HCT116 (cell line): ENCODE data around the gene CNDP2. TPM values are rescaled to one million over a fixed set of nuclear protein-coding genes. Genes with fewer than 3 reads are reported as not detected.

Experiments used
- ATAC-seq: fragments of 200-7000 bp; cut with Tn5 transposase; 2 replicates; pipeline ENCODE4 v1.9.1; 2020; ENCODE audit warnings: mild to moderate bottlenecking, moderate library complexity
- BruUV-seq: library from RNA; stranded (reverse); fragments of 400-500 nt; replicated peaks from 2 replicates; lab custom pipeline; 2021; lab: Mats Ljungman, UMichigan
- CTCF ChIA-PET: fragments of 300-600 bp; sonication (Branson Sonifier 250); formaldehyde crosslinking; loops from one replicate; lab custom pipeline; 2021; ENCODE audit warnings: antibody characterized with exemption; lab: Charles Lee
- POLR2A ChIA-PET: fragments of 300-600, 350-600 bp; sonication (Branson Sonifier 250); formaldehyde crosslinking; loops from one replicate; lab custom pipeline; 2021; ENCODE audit warnings: antibody characterized with exemption; lab: Charles Lee
- RAD21 ChIA-PET, 2 experiments: fragments of 300-600 bp; sonication (Branson Sonifier 250); formaldehyde crosslinking; loops; one replicate each; lab custom pipeline; 2023; ENCODE audit warnings: low total read pairs in 2 of 2; ENCODE audit not compliant: uncharacterized antibody in 2 of 2, unreplicated experiment in 2 of 2, low non-redundant PET in 1 of 2; lab: Charles Lee
- DNase-seq: peaks from one replicate; pipeline ENCODE4 v3.0.0-alpha.2; 2010; ENCODE audit warnings: low read depth, low spot score
- H2AFZ ChIP-seq: fragments of 200-600 bp; shearing (Covaris generic), sonication (generic); 2 replicates; pipeline ENCODE4 v1.6.1; 2017; ENCODE audit warnings: low read depth, mixed run types, mixed read lengths, antibody characterized with exemption, low read length; ENCODE audit not compliant: poor library complexity, severe bottlenecking
- H3K27ac ChIP-seq: 2 replicates; pipeline ENCODE4 v1.5.1; 2012; ENCODE audit warnings: low read depth, low read length
- H3K27me3 ChIP-seq: fragments of 200-600 bp; sonication (generic); 2 replicates; pipeline ENCODE4 v1.6.1; 2016; ENCODE audit warnings: mixed run types, low read length, mixed read lengths; ENCODE audit not compliant: insufficient read depth
- H3K36me3 ChIP-seq, 2 experiments: fragments of 200-500 bp in 1 of 2; fragments of 200-600 bp in 1 of 2; sonication (Bioruptor generic) in 1 of 2; sonication (generic) in 1 of 2; 2 replicates each; pipeline versions ENCODE4 v1.5.1 to v1.6.1; 2014 to 2016; ENCODE audit warnings: low read length in 2 of 2, inconsistent platforms in 1 of 2, mixed read lengths in 1 of 2, mixed run types in 1 of 2; ENCODE audit not compliant: insufficient read depth in 2 of 2, control insufficient read depth in 1 of 2
- H3K4me1 ChIP-seq, 2 experiments: fragments of 200-600 bp in 1 of 2; sonication (generic) in 1 of 2; 2 replicates each; pipeline versions ENCODE4 v1.5.1 to v1.6.1; 2012 to 2017; ENCODE audit warnings: low read length in 2 of 2, inconsistent platforms in 1 of 2, mild to moderate bottlenecking in 1 of 2, mixed read lengths in 1 of 2, mixed run types in 1 of 2, moderate library complexity in 1 of 2; ENCODE audit not compliant: insufficient read depth in 2 of 2, control insufficient read depth in 1 of 2
- H3K4me2 ChIP-seq: fragments of 200-600 bp; sonication (generic); 2 replicates; pipeline ENCODE4 v1.6.1; 2017; ENCODE audit warnings: mixed run types, low read length, mixed read lengths
- H3K4me3 ChIP-seq, 2 experiments: fragments of 200-600 bp in 1 of 2; sonication (generic) in 1 of 2; replicated peaks in 1 of 2; 2 replicates each; pipeline ENCODE4 v1.5.1; 2011 to 2016; ENCODE audit warnings: low read length in 2 of 2, control low read depth in 1 of 2, low read depth in 1 of 2, mild to moderate bottlenecking in 1 of 2, mixed read lengths in 1 of 2, mixed run types in 1 of 2
- H3K79me2 ChIP-seq: fragments of 200-600 bp; sonication (generic); 2 replicates; pipeline ENCODE4 v1.6.1; 2017; ENCODE audit warnings: mild to moderate bottlenecking, mixed run types, low read length, moderate library complexity, mixed read lengths; ENCODE audit not compliant: insufficient read depth
- H3K9ac ChIP-seq: fragments of 200-600 bp; sonication (generic); 2 replicates; pipeline ENCODE4 v1.6.1; 2016; ENCODE audit warnings: low read length, mixed read lengths
- H3K9me2 ChIP-seq: fragments of 200-600 bp; sonication (generic), shearing (Covaris generic); 2 replicates; pipeline ENCODE4 v1.6.1; 2017; ENCODE audit warnings: mixed run types, mild to moderate bottlenecking, moderate library complexity; ENCODE audit not compliant: insufficient read depth
- H3K9me3 ChIP-seq, 2 experiments: fragments of 200-500 bp in 1 of 2; fragments of 200-600 bp in 1 of 2; sonication (Bioruptor generic) in 1 of 2; sonication (generic) in 1 of 2; 2 replicates each; pipeline ENCODE4 v1.6.1; 2014 to 2017; ENCODE audit warnings: low read length in 2 of 2, mixed read lengths in 2 of 2, inconsistent platforms in 1 of 2, low read depth in 1 of 2, mild to moderate bottlenecking in 1 of 2, mixed run types in 1 of 2, moderate library complexity in 1 of 2; ENCODE audit not compliant: control insufficient read depth in 1 of 2, insufficient read depth in 1 of 2
- H4K20me1 ChIP-seq: fragments of 200-600 bp; sonication (generic), shearing (Covaris generic); 2 replicates; pipeline ENCODE4 v1.6.1; 2017; ENCODE audit warnings: mixed run types, mild to moderate bottlenecking, moderate library complexity; ENCODE audit not compliant: insufficient read depth
- CBX3 ChIP-seq: IDR thresholded peaks from 2 replicates; pipeline ENCODE4 v1.6.1; 2012; ENCODE audit warnings: low read depth
- CEBPB ChIP-seq: IDR thresholded peaks from 2 replicates; pipeline ENCODE4 v1.6.1; 2012; ENCODE audit warnings: low read depth
- CTCF ChIP-seq, 3 experiments: fragments of 200-600 bp in 1 of 3; sonication (generic) in 1 of 3; IDR thresholded peaks in 2 of 3; conservative IDR thresholded peaks in 1 of 3; 2 replicates each; pipeline ENCODE4 v1.5.1; 2012 to 2017; ENCODE audit warnings: low read depth in 2 of 3, low read length in 2 of 3, antibody characterized with exemption in 1 of 3, borderline replicate concordance in 1 of 3, control low read depth in 1 of 3, mild to moderate bottlenecking in 1 of 3, mixed read lengths in 1 of 3, mixed run types in 1 of 3, moderate library complexity in 1 of 3; ENCODE audit not compliant: insufficient read depth in 1 of 3
- ELF1 ChIP-seq: IDR thresholded peaks from 2 replicates; pipeline ENCODE4 v1.6.1; 2012; ENCODE audit warnings: low read depth, borderline replicate concordance
- EZH2 ChIP-seq: fragments of 200-600 bp; sonication (generic); IDR thresholded peaks from 2 replicates; pipeline ENCODE4 v1.6.1; 2017; ENCODE audit warnings: antibody characterized with exemption, mixed run types
- JUND ChIP-seq: IDR thresholded peaks from 2 replicates; pipeline ENCODE4 v1.6.1; 2012
- MAX ChIP-seq: IDR thresholded peaks from 2 replicates; pipeline ENCODE4 v1.6.1; 2012
- POLR2A ChIP-seq: IDR thresholded peaks from 2 replicates; pipeline ENCODE4 v1.7.0; 2011; ENCODE audit warnings: borderline replicate concordance; ENCODE audit not compliant: insufficient read depth, insufficient read length; ENCODE audit errors: extremely low read depth
- POLR2AphosphoS5 ChIP-seq: IDR thresholded peaks from 2 replicates; pipeline ENCODE4 v1.6.1; 2011; ENCODE audit warnings: mild to moderate bottlenecking, low read depth, low read length, moderate library complexity
- RAD21 ChIP-seq: IDR thresholded peaks from 2 replicates; pipeline ENCODE4 v1.6.1; 2012; ENCODE audit warnings: low read depth, mild to moderate bottlenecking
- SRF ChIP-seq: IDR thresholded peaks from 2 replicates; pipeline ENCODE4 v1.6.1; 2012; ENCODE audit warnings: low read depth
- TCF7L2 ChIP-seq: IDR thresholded peaks from 2 replicates; pipeline ENCODE4 v1.7.0; 2011; ENCODE audit warnings: borderline replicate concordance, inconsistent platforms; ENCODE audit not compliant: insufficient read depth, insufficient read length; ENCODE audit errors: extremely low read depth
- ZNF274 ChIP-seq: fragments of 200-500 bp; sonication (Bioruptor generic); IDR thresholded peaks from 2 replicates; pipeline ENCODE4 v1.6.1; 2014; ENCODE audit warnings: mild to moderate bottlenecking, low read depth, low read length, inconsistent platforms
- intact Hi-C: fragments of 100-400 bp; cut with micrococcal nuclease; formaldehyde crosslinking; loops from 2 replicates; pipeline ENCODE4 v1.10.0; 2022
- total RNA-seq: library from RNA; stranded (reverse); gene quantifications from one replicate; pipeline ENCODE4 v1.2.1, GENCODE V29; 2021; ENCODE audit not compliant: unreplicated experiment
- TF ChIP-seq, protein P1 (sequence below): IDR thresholded peaks from 2 replicates; pipeline ENCODE4 v1.6.1; 2011; ENCODE audit warnings: mild to moderate bottlenecking, low read length, moderate library complexity; ENCODE audit not compliant: insufficient replicate concordance; ENCODE audit errors: extremely low read depth

CNDP2 gene
- total RNA-seq, 1 experiment from 2014 or later = 112 TPM

- no peaks in the 10 kb centered on the region for H4K20me1 ChIP-seq
- TF ChIP-seq POLR2A (no peak), POLR2AphosphoS5 (no peak), CTCF (IDR thresholded peaks at IDR 0.05 in 2 of 3, conservative IDR thresholded peaks at IDR 0.05 in 1 of 3; ENCODE audit: borderline replicate concordance in 1 of 3, insufficient read depth in 1 of 3, low read depth in 2 of 3, low read length in 2 of 3) (peak in 2 of 3 experiments; percentile 18 to 31; a peak in 3 of 6 replicates), TCF7L2 (no peak), SRF (no peak), ELF1 (no peak), RAD21 (peak; percentile 20; the same call in 1 of the 2 replicates)
- H2AFZ ChIP-seq = no peak overlapping the region
- intact Hi-C loops = no loop called here
- H3K27ac ChIP-seq = no peak overlapping the region
- no peak overlapping the region for H3K4me2 ChIP-seq
- no peak overlapping the region for H3K4me3 ChIP-seq
- BruUV-seq = no TSS peak
- ChIA-PET RAD21 (no interaction called here), POLR2A (no interaction called here), CTCF (no interaction called here)
- H3K36me3 ChIP-seq = no peaks in the 10 kb centered on the region
- H3K9ac ChIP-seq = no peak overlapping the region
- no peak for DNase-seq
- H3K4me1 ChIP-seq = no peaks in the 10 kb centered on the region
- H3K9me2 ChIP-seq = no peaks in the 10 kb centered on the region
- peaks cover 12% of the 10 kb centered on the region for H3K27me3 ChIP-seq
- no peak for ATAC-seq
- no peaks in the 10 kb centered on the region for H3K79me2 ChIP-seq
- no peaks in the 10 kb centered on the region for H3K9me3 ChIP-seq
Observed at GRCh38 chr18:74567822-74568221, 71.7 kb downstream of the CNDP2 start.

GRCh38 chr18:74569401-74569800 lies 73.2 kb downstream of the CNDP2 start:
- Histone ChIP-seq H3K79me2 (no peaks in the 10 kb centered on the region), H3K4me1 (no peaks in the 10 kb centered on the region), H3K36me3 (no peaks in the 10 kb centered on the region), H3K4me2 (no peak overlapping the region), H3K27ac (no peak overlapping the region), H3K9me3 (no peaks in the 10 kb centered on the region), H4K20me1 (no peaks in the 10 kb centered on the region), H2AFZ (no peak overlapping the region), H3K9me2 (no peaks in the 10 kb centered on the region), H3K4me3 (no peak overlapping the region), H3K9ac (no peak overlapping the region), H3K27me3 (peaks cover 12% of the 10 kb centered on the region; the same call in 1 of the 2 replicates)
- intact Hi-C loops = no loop called here
- ChIA-PET CTCF (no interaction called here), RAD21 (no interaction called here), POLR2A (no interaction called here)
- DNase-seq = no peak
- ATAC-seq = no peak
- BruUV-seq = no TSS peak
- TF ChIP-seq CBX3 = no peak
- no peak for TF ChIP-seq JUND
- TF ChIP-seq MAX = no peak
- no peak for TF ChIP-seq ZNF274
- no peak for TF ChIP-seq RAD21
- no peak for TF ChIP-seq CEBPB
- no peak for TF ChIP-seq EZH2
- no peak for TF ChIP-seq CTCF (IDR thresholded peaks at IDR 0.05 in 2 of 3, conservative IDR thresholded peaks at IDR 0.05 in 1 of 3; ENCODE audit: borderline replicate concordance in 1 of 3, insufficient read depth in 1 of 3, low read depth in 2 of 3, low read length in 2 of 3)
- TF ChIP-seq, protein P1, sequence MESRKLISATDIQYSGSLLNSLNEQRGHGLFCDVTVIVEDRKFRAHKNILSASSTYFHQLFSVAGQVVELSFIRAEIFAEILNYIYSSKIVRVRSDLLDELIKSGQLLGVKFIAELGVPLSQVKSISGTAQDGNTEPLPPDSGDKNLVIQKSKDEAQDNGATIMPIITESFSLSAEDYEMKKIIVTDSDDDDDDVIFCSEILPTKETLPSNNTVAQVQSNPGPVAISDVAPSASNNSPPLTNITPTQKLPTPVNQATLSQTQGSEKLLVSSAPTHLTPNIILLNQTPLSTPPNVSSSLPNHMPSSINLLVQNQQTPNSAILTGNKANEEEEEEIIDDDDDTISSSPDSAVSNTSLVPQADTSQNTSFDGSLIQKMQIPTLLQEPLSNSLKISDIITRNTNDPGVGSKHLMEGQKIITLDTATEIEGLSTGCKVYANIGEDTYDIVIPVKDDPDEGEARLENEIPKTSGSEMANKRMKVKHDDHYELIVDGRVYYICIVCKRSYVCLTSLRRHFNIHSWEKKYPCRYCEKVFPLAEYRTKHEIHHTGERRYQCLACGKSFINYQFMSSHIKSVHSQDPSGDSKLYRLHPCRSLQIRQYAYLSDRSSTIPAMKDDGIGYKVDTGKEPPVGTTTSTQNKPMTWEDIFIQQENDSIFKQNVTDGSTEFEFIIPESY = no peak
- no peak for TF ChIP-seq SRF
